Keratinocyte (primary cell): ENCODE results near the gene SOX15. TPM values are rescaled to one million over a fixed set of nuclear protein-coding genes. Genes with fewer than 3 reads are reported as not detected.

Experiments used
- DNase-seq: peaks from one replicate; pipeline ENCODE4 v3.0.0-alpha.2; 2011; ENCODE audit warnings: low read depth, missing footprints, low spot score
- FAIRE-seq: peaks from 2 replicates; lab custom pipeline; 2011; peaks lifted over from hg19 to GRCh38; lab: Jason Lieb, UNC
- H2AFZ ChIP-seq: 2 replicates; pipeline ENCODE4 v1.6.0; 2012; ENCODE audit warnings: low read length, control low read depth, inconsistent platforms; ENCODE audit not compliant: control insufficient read depth
- H3K27ac ChIP-seq: 2 replicates; pipeline ENCODE4 v1.5.1; 2011; ENCODE audit warnings: low read length; ENCODE audit not compliant: control insufficient read depth, insufficient read depth
- H3K27me3 ChIP-seq: 3 replicates; pipeline ENCODE4 v1.6.0; 2011; ENCODE audit warnings: low read length; ENCODE audit not compliant: control insufficient read depth, insufficient read depth; ENCODE audit errors: extremely low read depth
- H3K36me3 ChIP-seq, 2 experiments: 2 replicates in 1 of 2; 3 replicates in 1 of 2; pipeline ENCODE4 v1.5.1; 2011; ENCODE audit warnings: low read length in 2 of 2, mild to moderate bottlenecking in 1 of 2; ENCODE audit not compliant: control insufficient read depth in 2 of 2, insufficient read depth in 2 of 2; ENCODE audit errors: extremely low read depth in 1 of 2
- H3K4me1 ChIP-seq: 3 replicates; pipeline ENCODE4 v1.5.1; 2011; ENCODE audit warnings: low read length; ENCODE audit not compliant: control insufficient read depth, insufficient read depth; ENCODE audit errors: extremely low read depth
- H3K4me2 ChIP-seq: 3 replicates; pipeline ENCODE4 v1.6.0; 2011; ENCODE audit warnings: low read depth, low read length; ENCODE audit not compliant: control insufficient read depth, insufficient read depth; ENCODE audit errors: extremely low read depth
- H3K4me3 ChIP-seq, 3 experiments: fragments of 200-600 bp in 1 of 3; sonication (generic) in 1 of 3; 2 replicates in 2 of 3; 3 replicates in 1 of 3; pipeline ENCODE4 v1.5.1; 2011 to 2016; ENCODE audit warnings: low read length in 3 of 3, mild to moderate bottlenecking in 3 of 3, control low read depth in 2 of 3, inconsistent platforms in 1 of 3, low read depth in 1 of 3, mixed read lengths in 1 of 3, mixed run types in 1 of 3, moderate library complexity in 1 of 3; ENCODE audit not compliant: control insufficient read depth in 2 of 3, insufficient read depth in 2 of 3; ENCODE audit errors: extremely low read depth in 1 of 3
- H3K79me2 ChIP-seq: 2 replicates; pipeline ENCODE4 v1.6.0; 2012; ENCODE audit warnings: low read length; ENCODE audit not compliant: control insufficient read depth, insufficient read depth
- H3K9ac ChIP-seq: 3 replicates; pipeline ENCODE4 v1.6.0; 2011; ENCODE audit warnings: low read length; ENCODE audit not compliant: control insufficient read depth, insufficient read depth; ENCODE audit errors: extremely low read depth
- H3K9me1 ChIP-seq: 3 replicates; pipeline ENCODE4 v1.6.0; 2011; ENCODE audit warnings: low read length; ENCODE audit not compliant: control insufficient read depth, insufficient read depth; ENCODE audit errors: extremely low read depth
- H3K9me3 ChIP-seq: 2 replicates; pipeline ENCODE4 v1.5.1; 2012; ENCODE audit warnings: low read depth, low read length; ENCODE audit not compliant: control insufficient read depth
- H4K20me1 ChIP-seq: 3 replicates; pipeline ENCODE4 v1.6.0; 2011; ENCODE audit warnings: low read length; ENCODE audit not compliant: control insufficient read depth, insufficient read depth; ENCODE audit errors: extremely low read depth
- CTCF ChIP-seq, 3 experiments: IDR thresholded peaks in 1 of 3; conservative IDR thresholded peaks in 1 of 3; optimal IDR thresholded peaks in 1 of 3; 2 replicates in 2 of 3; 3 replicates in 1 of 3; pipeline versions ENCODE3 to v1.5.1; 2011; ENCODE audit warnings: low read length in 3 of 3, mild to moderate bottlenecking in 3 of 3, moderate library complexity in 2 of 3, control low read depth in 1 of 3, inconsistent platforms in 1 of 3; ENCODE audit not compliant: insufficient read depth in 2 of 3; ENCODE audit errors: extremely low read depth in 1 of 3
- EZH2 ChIP-seq: IDR thresholded peaks from one replicate; pipeline ENCODE4 v1.6.1; 2012; ENCODE audit warnings: inconsistent platforms, mild to moderate bottlenecking, low read length, moderate library complexity
- dilution Hi-C: fragments of 300-500 bp; cut with MboI; formaldehyde crosslinking; loops from one replicate; pipeline ENCODE4 v1.7.0; 2020; ENCODE audit warnings: low sequenced_read_pairs; ENCODE audit not compliant: extremely low pct_ligation_motif_present
- polyA plus RNA-seq, 5 experiments: library from polyadenylated mRNA; depleted of rRNA in 3 of 5; stranded (reverse) in 3 of 5; stranded (forward) in 1 of 5; unstranded in 1 of 5; fragments of >200 nt; gene quantifications; 1 replicate in 1 of 5; 2 replicates in 3 of 5; 3 replicates in 1 of 5; pipeline versions ENCODE4 v1.2.1 to v1.2.3, GENCODE V29; 2011 to 2012; ENCODE audit warnings: missing spikeins in 2 of 5, low read depth in 1 of 5, low replicate concordance in 1 of 5

The SOX15 gene
- polyA plus RNA-seq, 1 donor (not counting 4 experiments of a cell fraction or from before 2014, with no cell fraction given), result 86.2 TPM

GRCh38 chr17:7629939-7630571 is 40.2 kb upstream of the SOX15 start, which contains the start of gene SHBG:
Gene SHBG (plus strand): TSS chr17:7630135. CDS start chr17:7630173, 38 bp downstream.
- H3K36me3 ChIP-seq, result no peaks in the 10 kb centered on the region
- H3K9ac ChIP-seq, result no peak within 1 kb of the TSS
- dilution Hi-C loops, result no loop called here
- peaks cover 3% of the 10 kb centered on the region for H3K4me1 ChIP-seq
- DNase-seq (no peak), FAIRE-seq (no peak)
- no peaks in the 10 kb centered on the region for H3K27me3 ChIP-seq
- H3K4me2 ChIP-seq, result no peak within 1 kb of the TSS
- H3K79me2 ChIP-seq, result peaks cover 2% of the 10 kb centered on the region
- H4K20me1 ChIP-seq, result no peaks in the 10 kb centered on the region
- no peak within 1 kb of the TSS for H3K27ac ChIP-seq
- H3K4me3 ChIP-seq, result no peak within 1 kb of the TSS
- TF ChIP-seq CTCF (optimal IDR thresholded peaks at IDR 0.05 in 1 of 3, IDR thresholded peaks at IDR 0.05 in 1 of 3, conservative IDR thresholded peaks at IDR 0.05 in 1 of 3; ENCODE audit: extremely low read depth in 1 of 3, insufficient read depth in 2 of 3, low read length in 3 of 3) (no peak), EZH2 (no peak)
- no peak within 1 kb of the TSS for H2AFZ ChIP-seq
- no peaks in the 10 kb centered on the region for H3K9me1 ChIP-seq
- no peaks in the 10 kb centered on the region for H3K9me3 ChIP-seq

GRCh38 chr17:7627250-7628121 is 37.6 kb upstream of the SOX15 start, which contains the start of gene SAT2:
Gene SAT2 (minus strand): TSS chr17:7627821. CDS start chr17:7627635, 186 bp downstream.
- Histone ChIP-seq H3K27me3 (no peaks in the 10 kb centered on the region), H3K36me3 (no peaks in the 10 kb centered on the region), H3K9ac (peak within 1 kb of the TSS; percentile 84), H3K9me1 (no peaks in the 10 kb centered on the region), H2AFZ (peak within 1 kb of the TSS; percentile 83), H3K27ac (peak within 1 kb of the TSS; percentile 70), H4K20me1 (no peaks in the 10 kb centered on the region), H3K4me3 (peak within 1 kb of the TSS; percentile 79 to 98 (median 83)), H3K9me3 (no peaks in the 10 kb centered on the region), H3K4me1 (peaks cover 3% of the 10 kb centered on the region), H3K4me2 (peak within 1 kb of the TSS; percentile 97), H3K79me2 (peaks cover 2% of the 10 kb centered on the region)
- TF ChIP-seq CTCF (optimal IDR thresholded peaks at IDR 0.05 in 1 of 3, IDR thresholded peaks at IDR 0.05 in 1 of 3, conservative IDR thresholded peaks at IDR 0.05 in 1 of 3; ENCODE audit: extremely low read depth in 1 of 3, insufficient read depth in 2 of 3, low read length in 3 of 3) (no peak), EZH2 (no peak)
- FAIRE-seq (peak; percentile 68), DNase-seq (peak; percentile 59)
- dilution Hi-C loops, result no loop called here
